Activated CD8-positive, alpha-beta T cell treated with anti-CD3 and anti-CD28 coated beads for 36 hours (primary cell): ENCODE results near the gene KRT37. TPM values are rescaled to one million over a fixed set of nuclear protein-coding genes. Genes with fewer than 3 reads are reported as not detected.

ENCODE experiments used
- ATAC-seq: fragments of 200-7000 bp; cut with Tn5 transposase; one replicate; pipeline ENCODE4 v1.10.0; 2021; ENCODE audit warnings: mild to moderate bottlenecking, moderate library complexity
- CTCF ChIA-PET: fragments of 350-600 bp; sonication (Branson Sonifier 250); formaldehyde crosslinking; loops from one replicate; lab custom pipeline; 2021; ENCODE audit warnings: antibody characterized with exemption; lab: Charles Lee
- POLR2A ChIA-PET: fragments of 350-600 bp; sonication (Branson Sonifier 250); formaldehyde crosslinking; loops from one replicate; lab custom pipeline; 2021; ENCODE audit warnings: antibody characterized with exemption; lab: Charles Lee
- DNase-seq: peaks from one replicate; pipeline ENCODE4 v3.0.0-alpha.2; 2020
- H3K27ac Mint-ChIP-seq: one replicate; pipeline ENCODE4 v1.8.0; 2021; ENCODE audit warnings: mild to moderate bottlenecking, mixed read lengths
- H3K27me3 Mint-ChIP-seq: one replicate; pipeline ENCODE4 v1.8.0; 2021; ENCODE audit warnings: mixed read lengths
- H3K36me3 Mint-ChIP-seq: one replicate; pipeline ENCODE4 v1.8.0; 2021; ENCODE audit warnings: low read depth, mixed read lengths
- H3K4me1 Mint-ChIP-seq: one replicate; pipeline ENCODE4 v1.8.0; 2021; ENCODE audit warnings: low read depth, mixed read lengths
- H3K4me3 Mint-ChIP-seq: one replicate; pipeline ENCODE4 v1.8.0; 2021; ENCODE audit warnings: mild to moderate bottlenecking, moderate library complexity, mixed read lengths
- H3K9me3 Mint-ChIP-seq: one replicate; pipeline ENCODE4 v1.8.0; 2021; ENCODE audit warnings: mixed read lengths
- intact Hi-C: fragments of 100-400 bp; cut with micrococcal nuclease; formaldehyde crosslinking; loops from one replicate; pipeline ENCODE4 v1.10.0; 2022
- total RNA-seq, 2 experiments: library from RNA; stranded (reverse); gene quantifications; one replicate each; pipeline ENCODE4 v1.2.3, GENCODE V29; 2021
- TF ChIP-seq, protein P1 (sequence below): fragments of 200-600 bp; IDR thresholded peaks from one replicate; pipeline ENCODE4 v1.8.0; 2022; ENCODE audit warnings: antibody characterized with exemption, mild to moderate bottlenecking

The KRT37 gene
- total RNA-seq, 2 experiments from 2014 or later = not detected

DNA sequence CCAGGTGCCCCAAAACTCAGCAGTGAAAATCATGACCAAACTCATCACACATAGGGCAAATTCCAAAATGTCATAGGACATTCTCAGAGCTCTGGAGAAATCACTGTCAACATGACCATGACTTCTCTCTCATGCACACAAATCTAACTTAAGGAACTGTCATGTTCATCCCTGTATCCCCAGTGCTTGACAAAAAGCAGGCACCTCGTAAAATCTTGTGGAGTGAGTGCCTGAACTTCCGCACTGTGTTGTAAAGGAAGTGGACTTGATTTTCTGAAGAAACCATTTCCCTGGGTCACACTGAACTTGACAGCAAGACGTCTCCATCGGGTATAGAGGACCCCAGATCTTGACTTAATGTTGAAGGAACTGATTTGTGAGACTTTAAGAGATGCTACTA, 2.8 kb downstream of the KRT37 start:
- no peaks in the 10 kb centered on the region for H3K9me3 Mint-ChIP-seq
- TF ChIP-seq, protein P1, sequence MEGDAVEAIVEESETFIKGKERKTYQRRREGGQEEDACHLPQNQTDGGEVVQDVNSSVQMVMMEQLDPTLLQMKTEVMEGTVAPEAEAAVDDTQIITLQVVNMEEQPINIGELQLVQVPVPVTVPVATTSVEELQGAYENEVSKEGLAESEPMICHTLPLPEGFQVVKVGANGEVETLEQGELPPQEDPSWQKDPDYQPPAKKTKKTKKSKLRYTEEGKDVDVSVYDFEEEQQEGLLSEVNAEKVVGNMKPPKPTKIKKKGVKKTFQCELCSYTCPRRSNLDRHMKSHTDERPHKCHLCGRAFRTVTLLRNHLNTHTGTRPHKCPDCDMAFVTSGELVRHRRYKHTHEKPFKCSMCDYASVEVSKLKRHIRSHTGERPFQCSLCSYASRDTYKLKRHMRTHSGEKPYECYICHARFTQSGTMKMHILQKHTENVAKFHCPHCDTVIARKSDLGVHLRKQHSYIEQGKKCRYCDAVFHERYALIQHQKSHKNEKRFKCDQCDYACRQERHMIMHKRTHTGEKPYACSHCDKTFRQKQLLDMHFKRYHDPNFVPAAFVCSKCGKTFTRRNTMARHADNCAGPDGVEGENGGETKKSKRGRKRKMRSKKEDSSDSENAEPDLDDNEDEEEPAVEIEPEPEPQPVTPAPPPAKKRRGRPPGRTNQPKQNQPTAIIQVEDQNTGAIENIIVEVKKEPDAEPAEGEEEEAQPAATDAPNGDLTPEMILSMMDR = no peak
- ChIA-PET POLR2A (no interaction called here), CTCF (no interaction called here)
- ATAC-seq = no peak
- H3K36me3 Mint-ChIP-seq = no peaks in the 10 kb centered on the region
- H3K27ac Mint-ChIP-seq = no peak overlapping the region
- DNase-seq = no peak
- H3K4me1 Mint-ChIP-seq = peaks cover 4% of the 10 kb centered on the region
- intact Hi-C loops = no loop called here
- H3K27me3 Mint-ChIP-seq = no peaks in the 10 kb centered on the region
- H3K4me3 Mint-ChIP-seq = no peak overlapping the region

DNA sequence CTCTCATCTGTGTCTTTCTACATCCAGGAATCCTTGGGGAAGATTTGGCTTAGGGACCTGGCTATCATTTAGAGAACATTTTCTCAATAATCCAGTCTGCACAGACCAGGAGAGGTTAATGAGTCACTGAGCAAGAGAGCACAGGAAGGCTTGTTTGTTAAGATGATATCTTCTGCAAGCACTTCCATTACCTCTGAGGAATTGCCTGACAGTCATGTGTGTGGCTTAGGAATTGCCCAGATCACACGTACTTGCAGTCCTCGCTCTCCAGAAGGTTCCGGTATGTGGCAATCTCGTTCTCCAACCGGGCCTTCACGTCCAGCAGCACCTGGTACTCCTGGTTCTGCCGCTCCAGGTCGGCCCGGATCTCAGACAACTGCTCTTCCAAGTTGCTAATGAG, 3.3 kb downstream of the KRT37 start:
- H3K4me3 Mint-ChIP-seq = no peak overlapping the region
- no peaks in the 10 kb centered on the region for H3K9me3 Mint-ChIP-seq
- no peak overlapping the region for H3K27ac Mint-ChIP-seq
- H3K4me1 Mint-ChIP-seq = peaks cover 4% of the 10 kb centered on the region
- POLR2A ChIA-PET = no interaction called here
- TF ChIP-seq, protein P1 = no peak
- CTCF ChIA-PET = no interaction called here
- ATAC-seq = no peak
- no peaks in the 10 kb centered on the region for H3K36me3 Mint-ChIP-seq
- intact Hi-C loops = no loop called here
- no peak for DNase-seq
- no peaks in the 10 kb centered on the region for H3K27me3 Mint-ChIP-seq

DNA sequence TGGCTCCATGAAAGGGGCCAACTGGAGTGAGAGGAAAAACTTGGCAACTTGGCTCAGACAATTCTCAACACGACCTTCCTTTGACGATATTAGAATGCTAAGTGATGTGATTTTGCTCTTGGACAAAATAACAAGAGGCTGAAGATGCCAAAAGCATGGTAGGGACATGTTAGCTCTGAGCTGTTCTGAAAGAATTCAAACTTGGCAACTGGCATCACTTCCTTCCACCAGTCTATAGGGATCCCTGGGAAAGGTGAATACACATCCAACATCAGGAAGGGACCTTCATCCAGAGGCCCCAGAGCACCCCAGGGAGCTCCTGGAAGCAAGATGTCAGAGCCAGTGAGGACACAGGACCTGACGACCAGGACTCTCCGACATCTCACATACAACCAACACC, 4.3 kb downstream of the KRT37 start:
- H3K36me3 Mint-ChIP-seq = no peaks in the 10 kb centered on the region
- H3K4me1 Mint-ChIP-seq = peaks cover 4% of the 10 kb centered on the region
- no peak overlapping the region for H3K27ac Mint-ChIP-seq
- H3K4me3 Mint-ChIP-seq = no peak overlapping the region
- no peak for DNase-seq
- no peaks in the 10 kb centered on the region for H3K27me3 Mint-ChIP-seq
- intact Hi-C loops = no loop called here
- no peaks in the 10 kb centered on the region for H3K9me3 Mint-ChIP-seq
- TF ChIP-seq, protein P1 = no peak
- ChIA-PET POLR2A (interaction anchor here (0.7 kb wide), 1 partner anchor 52 kb away, joined by 4 read pairs; no protein-coding TSS in a partner anchor), CTCF (no interaction called here)
- no peak for ATAC-seq

DNA sequence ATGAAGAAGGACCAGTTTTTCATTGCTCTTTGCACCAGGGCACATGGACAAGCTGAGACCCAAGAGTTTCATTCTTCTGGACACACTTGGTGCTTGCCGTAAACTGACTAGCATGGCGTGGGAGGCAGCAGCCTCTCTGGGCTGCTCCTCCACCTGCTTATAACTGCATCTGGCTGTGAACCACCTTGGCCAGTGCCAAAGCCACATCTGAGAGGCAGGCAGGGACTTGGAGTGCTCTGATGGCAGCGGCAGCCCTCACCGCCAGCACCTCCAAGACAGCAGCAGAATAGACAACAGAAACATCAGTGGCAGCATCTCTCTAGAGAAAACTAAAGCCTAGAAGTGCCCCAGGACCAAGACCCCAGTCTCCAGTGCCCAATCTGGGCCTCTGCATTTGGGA, 4.7 kb downstream of the KRT37 start:
- ATAC-seq = no peak
- no peaks in the 10 kb centered on the region for H3K36me3 Mint-ChIP-seq
- H3K4me3 Mint-ChIP-seq = no peak overlapping the region
- H3K27ac Mint-ChIP-seq = no peak overlapping the region
- TF ChIP-seq, protein P1 = no peak
- intact Hi-C loops = no loop called here
- DNase-seq = no peak
- peaks cover 4% of the 10 kb centered on the region for H3K4me1 Mint-ChIP-seq
- H3K27me3 Mint-ChIP-seq = no peaks in the 10 kb centered on the region
- CTCF ChIA-PET = no interaction called here
- no peaks in the 10 kb centered on the region for H3K9me3 Mint-ChIP-seq
- POLR2A ChIA-PET = no interaction called here

DNA sequence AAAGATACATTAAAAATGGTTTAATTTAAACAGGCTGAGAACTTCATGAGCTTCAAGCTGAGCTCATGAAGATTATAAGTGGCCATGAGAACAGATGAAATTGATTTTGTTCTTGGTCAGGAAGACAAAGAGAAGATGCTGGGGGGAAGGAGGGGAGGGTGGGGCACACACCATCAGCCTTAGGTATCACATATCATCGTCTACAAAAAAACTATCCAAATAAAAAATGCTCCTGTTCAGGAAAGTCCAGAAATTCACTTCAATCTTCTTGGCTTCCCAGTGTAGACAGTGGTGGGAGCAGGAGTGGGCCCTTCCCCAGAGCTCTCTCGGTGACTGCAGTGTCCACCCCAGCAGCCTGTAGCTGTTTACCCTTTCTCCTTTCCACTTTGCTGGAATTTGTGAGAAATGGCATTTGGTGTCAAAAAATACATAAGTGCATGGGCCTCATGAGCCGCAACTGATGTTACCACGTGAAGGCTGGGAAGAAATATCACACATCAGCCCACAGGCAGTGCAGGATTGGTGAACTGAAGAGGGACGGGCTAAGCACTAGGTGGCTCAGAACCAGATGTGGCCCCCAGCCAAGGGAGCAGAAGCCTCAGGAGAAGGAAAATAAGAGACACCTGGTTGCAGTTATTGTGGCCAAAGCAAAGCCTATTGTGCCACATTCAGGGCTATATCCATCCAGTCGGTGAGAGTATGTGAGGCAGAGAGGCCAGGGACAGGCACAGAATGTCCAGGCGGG, 6.1 kb downstream of the KRT37 start:
- H3K36me3 Mint-ChIP-seq = no peaks in the 10 kb centered on the region
- CTCF ChIA-PET = interaction anchor here (0.8 to 2.3 kb wide), 13 partner anchors 8 to 185 kb away, joined by 3 to 19 read pairs (median 3); partner anchors contain the start of gene KRT32
- intact Hi-C loops = no loop called here
- no peak for DNase-seq
- H3K27ac Mint-ChIP-seq = no peak overlapping the region
- H3K27me3 Mint-ChIP-seq = no peaks in the 10 kb centered on the region
- TF ChIP-seq, protein P1 = no peak
- POLR2A ChIA-PET = no interaction called here
- H3K9me3 Mint-ChIP-seq = no peaks in the 10 kb centered on the region
- no peak for ATAC-seq
- H3K4me1 Mint-ChIP-seq = peaks cover 4% of the 10 kb centered on the region
- no peak overlapping the region for H3K4me3 Mint-ChIP-seq
